Urothelium cell line (cell line): ENCODE results near the gene WIPF1.
"Not testable (repeated sequence)": the region's sequence is repeated elsewhere in the genome, so short reads cannot be mapped to it uniquely, and the experiment has no call there.

Experiments
- DNase-seq: peaks from one replicate; pipeline ENCODE4 v3.0.0; 2011; ENCODE audit warnings: low spot score, mixed read lengths
- FAIRE-seq: peaks from 2 replicates; lab custom pipeline; 2011; peaks lifted over from hg19 to GRCh38; lab: Jason Lieb, UNC

Gene WIPF1

GRCh38 chr2:174575124-174575776 is 22.4 kb downstream of the WIPF1 start:
- no peak for FAIRE-seq
- no peak for DNase-seq

- DNase-seq (no peak), FAIRE-seq (no peak)
These were observed 22.9 kb downstream of the WIPF1 start for GRCh38 chr2:174574657-174575056.

GRCh38 chr2:174573621-174574081 is 24.0 kb downstream of the WIPF1 start:
- FAIRE-seq (no peak), DNase-seq (no peak)

- FAIRE-seq (no peak), DNase-seq (no peak)
These were observed 25.0 kb downstream of the WIPF1 start for GRCh38 chr2:174572556-174572955.

GRCh38 chr2:174571669-174572323 is 25.8 kb downstream of the WIPF1 start:
- FAIRE-seq: no peak

GRCh38 chr2:174570318-174570958 is 27.2 kb downstream of the WIPF1 start:
- DNase-seq (no peak), FAIRE-seq (no peak)

More at GRCh38 chr2:174571669-174572323, 25.8 kb downstream of the WIPF1 start:
- no peak for DNase-seq

GRCh38 chr2:174569678-174570077 is 27.9 kb downstream of the WIPF1 start:
- no peak for FAIRE-seq
- DNase-seq: no peak

- no peak for FAIRE-seq
- DNase-seq: no peak
These were observed 29.2 kb downstream of the WIPF1 start for GRCh38 chr2:174568425-174568824.

GRCh38 chr2:174566871-174567270 is 30.7 kb downstream of the WIPF1 start:
- FAIRE-seq (no peak), DNase-seq (no peak)

- no peak for DNase-seq
- FAIRE-seq: no peak
These were observed 33.9 kb downstream of the WIPF1 start for GRCh38 chr2:174563530-174564282.

GRCh38 chr2:174561972-174562370 is 35.6 kb downstream of the WIPF1 start:
- FAIRE-seq (no peak), DNase-seq (no peak)

- no peak for FAIRE-seq
- DNase-seq: no peak
These were observed 36.2 kb downstream of the WIPF1 start for GRCh38 chr2:174561283-174561971.

GRCh38 chr2:174560737-174561136 is 36.9 kb downstream of the WIPF1 start:
- FAIRE-seq: no peak
- DNase-seq: no peak

GRCh38 chr2:174555998-174556397 is 41.6 kb downstream of the WIPF1 start:
- DNase-seq (no peak), FAIRE-seq (no peak)

GRCh38 chr2:174554529-174555150 is 43.0 kb downstream of the WIPF1 start:
- no peak for FAIRE-seq

GRCh38 chr2:174553811-174554493 is 43.7 kb downstream of the WIPF1 start:
- no peak for FAIRE-seq
- no peak for DNase-seq

More at GRCh38 chr2:174554529-174555150, 43.0 kb downstream of the WIPF1 start:
- no peak for DNase-seq

GRCh38 chr2:174552880-174553279 is 44.7 kb downstream of the WIPF1 start:
- DNase-seq: no peak
- no peak for FAIRE-seq

GRCh38 chr2:174551697-174552096 is 45.9 kb downstream of the WIPF1 start:
- no peak for DNase-seq
- FAIRE-seq: no peak

- not testable (repeated sequence) for DNase-seq, FAIRE-seq
These were observed 49.0 kb downstream of the WIPF1 start for GRCh38 chr2:174548646-174549045.

- not testable (repeated sequence) for FAIRE-seq
These were observed 49.6 kb downstream of the WIPF1 start for GRCh38 chr2:174548021-174548420.

More at GRCh38 chr2:174548021-174548420, 49.6 kb downstream of the WIPF1 start:
- not testable (repeated sequence) for DNase-seq
